Glutamatergic neuron (in vitro differentiated cells): ENCODE measurements around the gene HTT. TPM values are rescaled to one million over a fixed set of nuclear protein-coding genes. Genes with fewer than 3 reads are reported as not detected.

Source experiments
- DNase-seq: peaks from one replicate; pipeline ENCODE4 v3.0.0; 2022
- H3K27ac Mint-ChIP-seq: one replicate; pipeline ENCODE4 v1.8.0; 2020; ENCODE audit warnings: mild to moderate bottlenecking, mixed read lengths, inconsistent platforms; ENCODE audit not compliant: unreplicated experiment
- H3K27me3 Mint-ChIP-seq: one replicate; pipeline ENCODE4 v1.8.0; 2020; ENCODE audit warnings: mild to moderate bottlenecking, moderate library complexity, mixed read lengths, inconsistent platforms; ENCODE audit not compliant: unreplicated experiment
- H3K36me3 Mint-ChIP-seq: one replicate; pipeline ENCODE4 v1.8.0; 2020; ENCODE audit warnings: mild to moderate bottlenecking, mixed read lengths, inconsistent platforms; ENCODE audit not compliant: unreplicated experiment
- H3K4me1 Mint-ChIP-seq: one replicate; pipeline ENCODE4 v1.8.0; 2020; ENCODE audit warnings: mild to moderate bottlenecking, low read depth, mixed read lengths, inconsistent platforms; ENCODE audit not compliant: unreplicated experiment
- H3K4me3 Mint-ChIP-seq: one replicate; pipeline ENCODE4 v1.8.0; 2020; ENCODE audit warnings: mild to moderate bottlenecking, mixed read lengths, inconsistent platforms; ENCODE audit not compliant: unreplicated experiment
- H3K9me3 Mint-ChIP-seq: one replicate; pipeline ENCODE4 v1.8.0; 2020; ENCODE audit warnings: mild to moderate bottlenecking, moderate library complexity, mixed read lengths, inconsistent platforms; ENCODE audit not compliant: unreplicated experiment
- total RNA-seq: library from RNA; stranded (reverse); fragmentation: NEBNext Ultra II Directional; extraction: Animal tissue kit (Norgen Biotek cat#: 25700); gene quantifications from one replicate; pipeline ENCODE4 v1.2.1, GENCODE V29; 2021; ENCODE audit not compliant: unreplicated experiment
- TF ChIP-seq, protein P1 (sequence below): fragments of 200-600 bp; sonication (generic); IDR thresholded peaks from one replicate; pipeline ENCODE4 v1.5.0; 2021; ENCODE audit not compliant: partially characterized antibody, unreplicated experiment

Gene HTT
- total RNA-seq, 1 donor from 2014 or later, result 107 TPM

DNA sequence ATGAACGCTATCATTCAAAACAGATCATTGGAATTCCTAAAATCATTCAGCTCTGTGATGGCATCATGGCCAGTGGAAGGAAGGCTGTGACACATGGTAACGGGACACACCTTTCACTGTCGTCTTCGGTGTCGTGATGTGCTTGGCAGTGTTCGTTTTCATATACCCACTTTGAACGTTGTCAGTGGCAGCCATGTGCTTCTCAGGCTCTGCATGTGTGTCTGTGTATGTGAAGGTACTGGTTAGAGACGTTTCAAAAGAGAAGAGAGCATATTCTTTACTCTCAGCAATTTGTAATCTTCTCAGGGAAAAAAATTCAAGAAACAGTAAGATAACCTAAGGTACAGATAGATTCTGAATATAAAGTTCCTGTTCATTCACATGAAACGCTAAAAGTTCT is 103.9 kb downstream of the HTT start:
- Mint-ChIP-seq H3K4me3 (no peak overlapping the region), H3K9me3 (peaks cover 5% of the 10 kb centered on the region), H3K27me3 (peaks cover 6% of the 10 kb centered on the region), H3K36me3 (peaks cover under 1% of the 10 kb centered on the region), H3K4me1 (peaks cover 56% of the 10 kb centered on the region), H3K27ac (peak overlapping the region; percentile 59)
- DNase-seq, result no peak
- TF ChIP-seq, protein P1, sequence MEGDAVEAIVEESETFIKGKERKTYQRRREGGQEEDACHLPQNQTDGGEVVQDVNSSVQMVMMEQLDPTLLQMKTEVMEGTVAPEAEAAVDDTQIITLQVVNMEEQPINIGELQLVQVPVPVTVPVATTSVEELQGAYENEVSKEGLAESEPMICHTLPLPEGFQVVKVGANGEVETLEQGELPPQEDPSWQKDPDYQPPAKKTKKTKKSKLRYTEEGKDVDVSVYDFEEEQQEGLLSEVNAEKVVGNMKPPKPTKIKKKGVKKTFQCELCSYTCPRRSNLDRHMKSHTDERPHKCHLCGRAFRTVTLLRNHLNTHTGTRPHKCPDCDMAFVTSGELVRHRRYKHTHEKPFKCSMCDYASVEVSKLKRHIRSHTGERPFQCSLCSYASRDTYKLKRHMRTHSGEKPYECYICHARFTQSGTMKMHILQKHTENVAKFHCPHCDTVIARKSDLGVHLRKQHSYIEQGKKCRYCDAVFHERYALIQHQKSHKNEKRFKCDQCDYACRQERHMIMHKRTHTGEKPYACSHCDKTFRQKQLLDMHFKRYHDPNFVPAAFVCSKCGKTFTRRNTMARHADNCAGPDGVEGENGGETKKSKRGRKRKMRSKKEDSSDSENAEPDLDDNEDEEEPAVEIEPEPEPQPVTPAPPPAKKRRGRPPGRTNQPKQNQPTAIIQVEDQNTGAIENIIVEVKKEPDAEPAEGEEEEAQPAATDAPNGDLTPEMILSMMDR, result no peak

DNA sequence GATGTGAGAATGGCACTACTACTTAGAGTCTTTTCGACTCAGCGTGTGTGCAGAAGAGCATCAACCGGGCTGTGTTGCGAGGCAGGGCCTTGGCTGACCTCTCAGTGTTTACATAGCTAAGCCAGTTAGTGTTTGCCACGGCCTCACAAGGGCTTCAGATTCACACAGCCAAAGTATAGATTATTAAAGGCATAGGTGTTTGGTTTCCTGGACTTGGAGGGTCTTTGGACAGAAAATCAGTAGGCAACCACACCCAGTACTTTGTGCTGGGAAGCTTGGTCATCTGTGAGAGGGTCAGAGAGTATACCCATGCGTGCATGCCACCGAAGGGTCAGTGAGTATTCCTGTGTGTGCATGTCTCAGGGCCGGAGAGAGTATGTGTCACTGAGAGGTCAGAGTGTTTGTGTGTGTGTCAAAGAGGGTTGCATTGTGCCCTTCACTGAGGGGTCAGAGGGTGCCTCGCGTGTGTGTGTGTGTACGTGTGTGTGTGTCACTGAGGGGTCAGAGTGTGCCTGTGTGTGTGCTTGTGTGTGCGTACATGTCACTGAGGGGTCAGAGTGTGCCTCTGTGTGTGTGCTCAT is 104.7 kb downstream of the HTT start:
- peaks cover 5% of the 10 kb centered on the region for H3K9me3 Mint-ChIP-seq
- H3K4me1 Mint-ChIP-seq, result peaks cover 56% of the 10 kb centered on the region
- peaks cover 9% of the 10 kb centered on the region for H3K36me3 Mint-ChIP-seq
- H3K27me3 Mint-ChIP-seq, result peaks cover 9% of the 10 kb centered on the region
- peak overlapping the region; percentile 59 for H3K27ac Mint-ChIP-seq
- H3K4me3 Mint-ChIP-seq, result no peak overlapping the region
- TF ChIP-seq, protein P1, result no peak
- no peak for DNase-seq

DNA sequence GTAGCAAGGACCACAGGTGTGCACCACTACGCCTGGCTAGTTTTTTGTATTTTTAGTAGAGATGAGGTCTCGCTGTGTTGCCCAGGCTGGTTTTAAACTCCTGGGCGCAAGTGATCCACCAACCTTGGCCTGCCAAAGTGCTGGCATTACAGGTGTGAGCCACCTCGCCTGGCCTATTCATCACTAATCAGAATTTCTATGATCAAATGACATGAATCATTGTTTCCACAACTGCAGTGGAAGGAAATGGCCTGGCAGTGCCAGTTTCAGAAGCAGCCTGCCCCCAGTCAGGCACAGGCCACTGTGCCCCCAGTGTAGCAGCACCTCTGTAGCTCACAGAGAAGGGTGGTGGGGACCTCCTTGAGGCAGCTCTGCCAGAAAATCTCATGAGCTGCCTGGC is 108.5 kb downstream of the HTT start:
- H3K27me3 Mint-ChIP-seq, result peaks cover 9% of the 10 kb centered on the region
- no peak for DNase-seq
- TF ChIP-seq, protein P1, result no peak
- no peak overlapping the region for H3K27ac Mint-ChIP-seq
- peaks cover 26% of the 10 kb centered on the region for H3K4me1 Mint-ChIP-seq
- H3K36me3 Mint-ChIP-seq, result peaks cover 15% of the 10 kb centered on the region
- peaks cover 2% of the 10 kb centered on the region for H3K9me3 Mint-ChIP-seq
- H3K4me3 Mint-ChIP-seq, result no peak overlapping the region

DNA sequence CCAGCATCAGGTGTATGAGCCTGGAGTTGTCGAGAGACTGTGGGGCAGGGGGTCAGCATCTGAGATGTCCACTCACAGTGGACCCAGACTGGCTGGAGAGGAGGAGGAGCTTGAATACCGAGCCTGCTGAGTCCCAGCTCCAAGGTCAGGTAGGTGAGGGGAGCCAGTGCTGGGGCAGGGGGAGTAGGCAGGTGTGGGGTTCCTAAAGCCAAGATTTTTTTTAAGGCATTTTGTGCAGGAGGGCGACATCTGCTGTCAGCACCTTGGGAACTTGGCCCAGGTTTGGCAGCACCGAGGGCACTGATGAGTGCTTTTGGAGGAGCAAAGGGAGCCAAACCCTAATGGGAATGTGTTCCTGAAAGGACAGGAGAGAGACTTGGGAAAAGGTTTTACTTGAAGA is 110.2 kb downstream of the HTT start:
- Mint-ChIP-seq H3K36me3 (peaks cover 15% of the 10 kb centered on the region), H3K9me3 (peaks cover 1% of the 10 kb centered on the region), H3K27ac (no peak overlapping the region), H3K4me3 (no peak overlapping the region), H3K27me3 (peaks cover 5% of the 10 kb centered on the region), H3K4me1 (peaks cover 10% of the 10 kb centered on the region)
- no peak for DNase-seq
- TF ChIP-seq, protein P1, result no peak

DNA sequence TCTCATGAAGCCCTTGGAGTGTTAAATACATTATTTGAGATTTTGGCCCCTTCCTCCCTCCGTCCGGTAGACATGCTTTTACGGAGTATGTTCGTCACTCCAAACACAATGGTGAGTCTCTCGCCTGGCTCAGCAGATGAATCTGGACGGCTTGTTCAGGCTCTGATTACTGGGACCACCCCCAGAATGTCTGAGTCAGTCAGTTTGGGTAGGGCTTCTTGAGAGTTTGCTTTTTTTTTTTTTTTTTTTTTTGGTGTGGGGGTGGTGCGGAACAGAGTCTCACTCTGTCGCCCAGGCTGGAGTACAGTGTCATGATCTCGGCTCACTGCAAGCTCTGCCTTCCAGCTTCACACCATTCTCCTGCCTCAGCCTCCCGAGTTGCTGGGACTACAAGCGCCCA is 112.1 kb downstream of the HTT start:
- Mint-ChIP-seq H3K27ac (peak overlapping the region; percentile 10), H3K4me3 (no peak overlapping the region), H3K4me1 (no peaks in the 10 kb centered on the region), H3K9me3 (no peaks in the 10 kb centered on the region), H3K27me3 (peaks cover 3% of the 10 kb centered on the region), H3K36me3 (peaks cover 15% of the 10 kb centered on the region)
- no peak for DNase-seq
- TF ChIP-seq, protein P1, result no peak
